NCI-H1105 (cell line): ENCODE results near the gene GM2A.
"Not testable (repeated sequence)": the region's sequence is repeated elsewhere in the genome, so short reads cannot be mapped to it uniquely, and the experiment has no call there.

Experiments used
- DNase-seq: peaks from one replicate; lab custom pipeline; 2025; lab: John Stamatoyannopoulos, UW

Gene GM2A

GRCh38 chr5:151228986-151229385, 24.0 kb upstream of the GM2A start:
- no peak for DNase-seq

GRCh38 chr5:151230048-151230680, 22.8 kb upstream of the GM2A start:
- DNase-seq: no peak

GRCh38 chr5:151231359-151231758, 21.6 kb upstream of the GM2A start:
- DNase-seq: no peak

GRCh38 chr5:151233616-151234085, 19.3 kb upstream of the GM2A start:
- no peak for DNase-seq

- no peak for DNase-seq
Observed at GRCh38 chr5:151234476-151235238, 18.3 kb upstream of the GM2A start.

GRCh38 chr5:151235239-151235571, 17.8 kb upstream of the GM2A start:
- not testable (repeated sequence) for DNase-seq

- no peak for DNase-seq
Observed at GRCh38 chr5:151236888-151237287, 16.1 kb upstream of the GM2A start.

- DNase-seq: no peak
Observed at GRCh38 chr5:151237685-151238084, 15.3 kb upstream of the GM2A start.

GRCh38 chr5:151238303-151238741, 14.7 kb upstream of the GM2A start:
- DNase-seq: no peak

GRCh38 chr5:151239237-151239861, 13.6 kb upstream of the GM2A start:
- no peak for DNase-seq

- DNase-seq: not testable (repeated sequence)
Observed at GRCh38 chr5:151240268-151240835, 12.6 kb upstream of the GM2A start.

- no peak for DNase-seq
Observed at GRCh38 chr5:151240924-151241635, 11.9 kb upstream of the GM2A start.

GRCh38 chr5:151243127-151243526, 9.9 kb upstream of the GM2A start:
- DNase-seq: no peak

- no peak for DNase-seq
Observed at GRCh38 chr5:151243564-151243963, 9.4 kb upstream of the GM2A start.

- DNase-seq: no peak
Observed at GRCh38 chr5:151244206-151244605, 8.8 kb upstream of the GM2A start.

GRCh38 chr5:151245680-151246219, 7.2 kb upstream of the GM2A start:
- no peak for DNase-seq

GRCh38 chr5:151248651-151249050, 4.3 kb upstream of the GM2A start:
- no peak for DNase-seq

GRCh38 chr5:151249281-151249680, 3.7 kb upstream of the GM2A start:
- no peak for DNase-seq

- no peak for DNase-seq
Observed at GRCh38 chr5:151250346-151251000, 2.5 kb upstream of the GM2A start.

GRCh38 chr5:151251001-151251551, 1.9 kb upstream of the GM2A start:
- no peak for DNase-seq

- no peak for DNase-seq
Observed at GRCh38 chr5:151251621-151252020, 1.4 kb upstream of the GM2A start.
